GM23248 (cell line): ENCODE data around the gene CHRNA3. TPM values are rescaled to one million over a fixed set of nuclear protein-coding genes. Genes with fewer than 3 reads are reported as not detected.

Source experiments
- DNase-seq: peaks from one replicate; pipeline ENCODE4 v3.0.0-alpha.2; 2015
- H2AFZ ChIP-seq: fragments of 200-600 bp; sonication (generic); 2 replicates; pipeline ENCODE4 v1.6.1; 2016; ENCODE audit warnings: antibody characterized with exemption
- H3F3A ChIP-seq: fragments of 200-600 bp; sonication (generic); 2 replicates; pipeline ENCODE4 v1.6.1; 2016; ENCODE audit warnings: mild to moderate bottlenecking, antibody characterized with exemption, mixed run types; ENCODE audit not compliant: insufficient read depth
- H3K27ac ChIP-seq: fragments of 200-600 bp; sonication (generic); 2 replicates; pipeline ENCODE4 v1.5.1; 2016; ENCODE audit warnings: mild to moderate bottlenecking
- H3K27me3 ChIP-seq: fragments of 200-600 bp; sonication (generic); replicated peaks from 2 replicates; pipeline ENCODE4 v1.6.1; 2016; ENCODE audit warnings: mild to moderate bottlenecking; ENCODE audit not compliant: insufficient read depth
- H3K36me3 ChIP-seq: fragments of 200-600 bp; sonication (generic); 2 replicates; pipeline ENCODE4 v1.6.1; 2016; ENCODE audit warnings: low read depth, mild to moderate bottlenecking
- H3K4me1 ChIP-seq: fragments of 200-600 bp; sonication (generic); 2 replicates; pipeline ENCODE4 v1.6.1; 2016; ENCODE audit warnings: mild to moderate bottlenecking; ENCODE audit not compliant: insufficient read depth
- H3K4me2 ChIP-seq: fragments of 200-600 bp; sonication (generic); one replicate; pipeline ENCODE4 v1.6.1; 2016; ENCODE audit warnings: mild to moderate bottlenecking; ENCODE audit not compliant: unreplicated experiment
- H3K4me3 ChIP-seq: fragments of 200-600 bp; sonication (generic); 2 replicates; pipeline ENCODE4 v1.5.1; 2016; ENCODE audit warnings: mild to moderate bottlenecking
- H3K79me2 ChIP-seq: fragments of 200-600 bp; sonication (generic); 2 replicates; pipeline ENCODE4 v1.6.1; 2016; ENCODE audit warnings: mild to moderate bottlenecking; ENCODE audit not compliant: insufficient read depth
- H3K9ac ChIP-seq: fragments of 200-600 bp; sonication (generic); 2 replicates; pipeline ENCODE4 v1.6.1; 2016; ENCODE audit warnings: mild to moderate bottlenecking
- H3K9me2 ChIP-seq: fragments of 200-600 bp; sonication (generic); 2 replicates; pipeline ENCODE4 v1.6.1; 2016; ENCODE audit warnings: mixed run types, mild to moderate bottlenecking, moderate library complexity; ENCODE audit not compliant: insufficient read depth
- H3K9me3 ChIP-seq: fragments of 200-600 bp; sonication (generic); one replicate; pipeline ENCODE4 v1.6.1; 2017; ENCODE audit warnings: low read depth
- H4K20me1 ChIP-seq: fragments of 200-600 bp; sonication (generic); 2 replicates; pipeline ENCODE4 v1.6.0; 2016; ENCODE audit not compliant: insufficient read depth
- EZH2 ChIP-seq: fragments of 200-600 bp; sonication (generic); IDR thresholded peaks from 2 replicates; pipeline ENCODE4 v1.6.1; 2018; ENCODE audit warnings: antibody characterized with exemption, mild to moderate bottlenecking; ENCODE audit not compliant: insufficient read depth, poor library complexity, severe bottlenecking
- EZH2phosphoT487 ChIP-seq: fragments of 200-600 bp; sonication (generic); IDR thresholded peaks from 2 replicates; pipeline ENCODE4 v1.6.1; 2018; ENCODE audit warnings: antibody characterized with exemption, moderate library complexity, mild to moderate bottlenecking, low read depth; ENCODE audit not compliant: insufficient read depth
- whole genome bisulfite sequencing, 2 experiments: methylation state at CpG; one replicate each; pipeline ENCODE4 v1.1.6; 2015 to 2017; ENCODE audit warnings: low lambda C conversion rate in 2 of 2, low coverage in 1 of 2; ENCODE audit errors: missing lambda C conversion rate in 2 of 2; 5-methylcytosine and 5-hydroxymethylcytosine counted together
- in situ Hi-C: fragments of 300-500 bp; cut with MboI; formaldehyde crosslinking; loops from 2 replicates; pipeline ENCODE4 v1.15.0; 2020
- polyA plus RNA-seq: library from polyadenylated mRNA; unstranded; fragments of >200 nt; fragmentation: Nextera tagmentation; extraction: Ambion mirVana; gene quantifications from 2 replicates; pipeline ENCODE4 v1.2.1, GENCODE V29; 2016
- total RNA-seq: library from RNA; depleted of rRNA; stranded (reverse); fragments of >200 nt; shearing (Covaris generic); gene quantifications from 2 replicates; pipeline ENCODE4 v1.2.3, GENCODE V29; 2014

CHRNA3 gene
- total and polyA plus RNA-seq, 2 experiments from 2014 or later, result not detected

DNA sequence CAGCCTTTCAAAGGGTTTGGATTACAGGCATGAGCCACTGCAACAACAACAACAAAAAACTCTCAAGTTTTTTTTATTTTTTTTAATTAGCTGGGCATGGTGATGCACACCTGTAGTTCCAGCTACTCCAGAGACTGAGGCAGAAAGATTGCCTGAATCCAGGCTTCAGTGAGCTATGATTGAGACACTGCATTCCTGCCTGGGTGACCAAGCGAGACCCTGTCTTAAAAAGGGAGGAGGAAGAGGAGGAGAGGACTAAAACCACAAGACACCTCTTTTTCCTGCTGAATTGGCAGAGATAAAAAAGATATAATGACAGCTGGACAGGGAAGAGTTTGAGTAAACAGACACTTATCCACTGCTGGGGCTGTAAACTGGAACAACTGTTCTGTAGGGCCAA, 42.9 kb upstream of the CHRNA3 start:
- Histone ChIP-seq H3F3A (no peaks in the 10 kb centered on the region), H3K9ac (no peak overlapping the region), H3K27me3 (peaks cover 28% of the 10 kb centered on the region), H3K27ac (no peak overlapping the region), H3K79me2 (no peaks in the 10 kb centered on the region), H3K36me3 (no peaks in the 10 kb centered on the region), H3K9me3 (no peaks in the 10 kb centered on the region), H2AFZ (no peak overlapping the region), H3K4me1 (no peaks in the 10 kb centered on the region), H4K20me1 (no peaks in the 10 kb centered on the region), H3K4me2 (no peak overlapping the region), H3K4me3 (no peak overlapping the region), H3K9me2 (no peaks in the 10 kb centered on the region)
- in situ Hi-C loops, result no loop called here
- WGBS, 2 experiments, result 68 to 93% methylated on average over 1 of the region's 1 CpG
- no peak for DNase-seq
- TF ChIP-seq EZH2phosphoT487 (no peak), EZH2 (no peak)

DNA sequence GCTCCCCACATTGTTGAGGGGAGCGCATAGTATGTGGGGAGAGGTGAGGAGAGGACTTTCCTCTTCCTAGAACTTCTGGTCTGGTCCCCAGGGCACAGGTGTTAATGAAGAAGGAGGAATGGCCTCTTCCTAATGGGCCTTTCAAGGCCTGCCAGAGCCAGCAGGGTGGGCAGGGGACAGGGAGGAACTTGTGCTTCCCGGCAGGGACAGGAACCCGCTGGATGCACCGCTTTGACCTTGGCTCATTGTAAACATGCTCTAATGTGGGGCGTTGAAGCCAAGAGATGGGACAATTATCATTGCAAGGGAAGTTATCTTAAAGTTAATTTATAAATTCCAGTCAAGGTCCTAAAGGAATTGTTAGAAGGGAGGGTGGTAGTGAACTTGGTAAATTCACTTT, 41.2 kb upstream of the CHRNA3 start:
- Histone ChIP-seq H3K9me2 (no peaks in the 10 kb centered on the region), H4K20me1 (no peaks in the 10 kb centered on the region), H3K4me3 (no peak overlapping the region), H3K27ac (no peak overlapping the region), H3F3A (no peaks in the 10 kb centered on the region), H3K9me3 (no peaks in the 10 kb centered on the region), H3K4me1 (no peaks in the 10 kb centered on the region), H3K79me2 (no peaks in the 10 kb centered on the region), H3K9ac (no peak overlapping the region), H3K27me3 (peaks cover 23% of the 10 kb centered on the region), H3K36me3 (no peaks in the 10 kb centered on the region), H2AFZ (no peak overlapping the region), H3K4me2 (no peak overlapping the region)
- in situ Hi-C loops, result no loop called here
- TF ChIP-seq EZH2phosphoT487 (no peak), EZH2 (no peak)
- no peak for DNase-seq
- 80 to 83% methylated on average over 5 of the region's 5 CpGs for WGBS, 2 experiments

- no peak for TF ChIP-seq EZH2phosphoT487
- no peak for TF ChIP-seq EZH2
- H3K4me1 ChIP-seq, result no peaks in the 10 kb centered on the region
- WGBS, 2 experiments, result 80 to 83% methylated on average over 19 of the region's 19 CpGs
Measured at GRCh38 chr15:78661001-78661400, 40.2 kb upstream of the CHRNA3 start.

GRCh38 chr15:78660584-78660983, 39.8 kb upstream of the CHRNA3 start:
- H4K20me1 ChIP-seq, result no peaks in the 10 kb centered on the region
- no peak overlapping the region for H3K4me2 ChIP-seq
- H3K9me2 ChIP-seq, result no peaks in the 10 kb centered on the region
- 33 to 35% methylated on average over 9 of the region's 9 CpGs for WGBS, 2 experiments
- no peaks in the 10 kb centered on the region for H3K36me3 ChIP-seq
- no peaks in the 10 kb centered on the region for H3K4me1 ChIP-seq
- TF ChIP-seq EZH2phosphoT487, result no peak
- TF ChIP-seq EZH2, result no peak
- no peak overlapping the region for H2AFZ ChIP-seq
- no peaks in the 10 kb centered on the region for H3F3A ChIP-seq
- no peak for DNase-seq
- no peak overlapping the region for H3K9ac ChIP-seq
- no peaks in the 10 kb centered on the region for H3K79me2 ChIP-seq
- H3K27ac ChIP-seq, result no peak overlapping the region
- in situ Hi-C loops, result no loop called here
- no peaks in the 10 kb centered on the region for H3K9me3 ChIP-seq
- H3K4me3 ChIP-seq, result no peak overlapping the region
- peaks cover 25% of the 10 kb centered on the region for H3K27me3 ChIP-seq

More at GRCh38 chr15:78661001-78661400, 40.2 kb upstream of the CHRNA3 start:
- Histone ChIP-seq H3K79me2 (no peaks in the 10 kb centered on the region), H3K9ac (no peak overlapping the region), H3K36me3 (no peaks in the 10 kb centered on the region), H3K27me3 (peaks cover 28% of the 10 kb centered on the region), H3K9me3 (no peaks in the 10 kb centered on the region), H3K27ac (no peak overlapping the region), H3F3A (no peaks in the 10 kb centered on the region), H3K4me3 (no peak overlapping the region), H2AFZ (no peak overlapping the region), H3K4me2 (no peak overlapping the region), H4K20me1 (no peaks in the 10 kb centered on the region), H3K9me2 (no peaks in the 10 kb centered on the region)
- in situ Hi-C loops, result no loop called here
- DNase-seq, result no peak

DNA sequence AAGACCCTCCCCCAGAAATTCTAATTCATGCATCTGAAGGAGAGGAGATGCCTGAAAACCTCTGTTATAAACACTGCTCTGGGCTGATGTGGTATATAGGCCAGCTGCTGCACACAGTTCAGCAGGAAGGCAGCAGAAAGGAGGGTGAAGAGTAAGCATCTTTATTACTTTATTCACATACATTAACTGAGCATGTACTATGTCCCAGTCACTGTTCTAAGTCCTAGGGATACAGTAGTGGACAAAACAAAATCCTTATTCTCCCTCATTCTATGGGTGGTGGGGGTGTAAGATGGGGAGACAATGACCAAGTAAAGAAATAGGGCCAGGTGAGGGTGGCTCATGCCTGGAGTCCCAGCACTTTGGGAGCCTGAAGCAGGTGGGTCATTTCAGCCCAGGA, 38.0 kb upstream of the CHRNA3 start:
- Histone ChIP-seq H3K4me3 (no peak overlapping the region), H3K36me3 (no peaks in the 10 kb centered on the region), H4K20me1 (no peaks in the 10 kb centered on the region), H3K27me3 (peaks cover 23% of the 10 kb centered on the region), H3K9me3 (no peaks in the 10 kb centered on the region), H3F3A (no peaks in the 10 kb centered on the region), H3K9me2 (no peaks in the 10 kb centered on the region), H3K27ac (no peak overlapping the region), H3K4me2 (no peak overlapping the region), H2AFZ (no peak overlapping the region), H3K79me2 (no peaks in the 10 kb centered on the region), H3K9ac (no peak overlapping the region), H3K4me1 (no peaks in the 10 kb centered on the region)
- in situ Hi-C loops, result no loop called here
- no peak for DNase-seq
- no peak for TF ChIP-seq EZH2phosphoT487
- TF ChIP-seq EZH2, result no peak
